Body of pancreas (tissue), 4 donors: ENCODE data around the gene DHX36.

ENCODE experiments used
- CTCF ChIP-seq, 7 experiments: fragments of 450-650 bp in 4 of 7; fragments of 200-600 bp in 3 of 7; sonication (generic) in 3 of 7; IDR thresholded peaks; one replicate each; pipeline ENCODE4 v1.5.1; 2016 to 2019; ENCODE audit warnings: antibody characterized with exemption in 7 of 7
- POLR2A ChIP-seq, 3 donors: fragments of 450-650 bp; IDR thresholded peaks; one replicate each; pipeline ENCODE4 v1.6.1; 2016; ENCODE audit warnings: antibody characterized with exemption in 3 of 3, mild to moderate bottlenecking in 2 of 3

- no peak for TF ChIP-seq CTCF (IDR thresholded peaks at IDR 0.05)
- TF ChIP-seq POLR2A (IDR thresholded peaks at IDR 0.05) = no peak
Measured at GRCh38 chr3:154274348-154274747, 49.9 kb downstream of the DHX36 start.
